Panc1 (cell line): ENCODE data around the gene R3HDM2. TPM values are rescaled to one million over a fixed set of nuclear protein-coding genes. Genes with fewer than 3 reads are reported as not detected.
A peak's percentile ranks its signal among the peaks of the same experiment; 100 is the strongest.

Experiments used
- ATAC-seq: fragments of 200-7000 bp; cut with Tn5 transposase; 2 replicates; pipeline ENCODE4 v1.9.1; 2020; ENCODE audit warnings: mild to moderate bottlenecking, moderate library complexity
- BruUV-seq: library from RNA; stranded (reverse); fragments of 400-500 nt; replicated peaks from 2 replicates; lab custom pipeline; 2021; lab: Mats Ljungman, UMichigan
- CTCF ChIA-PET: fragments of 300-600 bp; sonication (Branson Sonifier 250); formaldehyde crosslinking; loops from one replicate; lab custom pipeline; 2022; ENCODE audit warnings: antibody characterized with exemption; lab: Charles Lee
- POLR2A ChIA-PET: fragments of 300-600 bp; sonication (Branson Sonifier 250); formaldehyde crosslinking; loops from one replicate; lab custom pipeline; 2022; ENCODE audit warnings: antibody characterized with exemption; lab: Charles Lee
- DNase-seq: peaks from one replicate; pipeline ENCODE4 v3.0.0-alpha.2; 2010; ENCODE audit warnings: low read depth, low spot score
- H3K27ac ChIP-seq: 2 replicates; pipeline ENCODE4 v1.5.1; 2011; ENCODE audit warnings: mild to moderate bottlenecking, low read length, inconsistent platforms
- H3K27me3 ChIP-seq: fragments of 200-500 bp; sonication (Bioruptor generic); 2 replicates; pipeline ENCODE4 v1.6.0; 2014; ENCODE audit warnings: low read length, inconsistent platforms; ENCODE audit not compliant: control insufficient read depth, insufficient read depth
- H3K36me3 ChIP-seq: fragments of 200-500 bp; sonication (Bioruptor generic); 2 replicates; pipeline ENCODE4 v1.5.1; 2014; ENCODE audit warnings: inconsistent platforms, mild to moderate bottlenecking, low read length, moderate library complexity; ENCODE audit not compliant: control insufficient read depth, insufficient read depth
- H3K4me1 ChIP-seq: 2 replicates; pipeline ENCODE4 v1.5.1; 2011; ENCODE audit warnings: inconsistent platforms, mild to moderate bottlenecking, low read length, moderate library complexity; ENCODE audit not compliant: control insufficient read depth, insufficient read depth
- H3K4me3 ChIP-seq, 2 experiments: 2 replicates each; pipeline ENCODE4 v1.5.1; 2011 to 2012; ENCODE audit warnings: low read depth in 2 of 2, low read length in 2 of 2, mild to moderate bottlenecking in 2 of 2, inconsistent platforms in 1 of 2, moderate library complexity in 1 of 2
- H3K9me3 ChIP-seq: fragments of 200-500 bp; sonication (Bioruptor generic); 2 replicates; pipeline ENCODE4 v1.5.1; 2014; ENCODE audit warnings: low read depth, mild to moderate bottlenecking, inconsistent platforms, low read length, moderate library complexity; ENCODE audit not compliant: control insufficient read depth, insufficient read depth
- POLR2AphosphoS5 ChIP-seq: IDR thresholded peaks from 2 replicates; pipeline ENCODE4 v1.6.1; 2012; ENCODE audit warnings: mild to moderate bottlenecking, low read depth, low read length, moderate library complexity
- SIN3A ChIP-seq: IDR thresholded peaks from 2 replicates; pipeline ENCODE4 v1.6.1; 2012; ENCODE audit warnings: low read depth, mild to moderate bottlenecking, low read length, moderate library complexity, borderline replicate concordance; ENCODE audit not compliant: insufficient read depth
- TCF7L2 ChIP-seq: IDR thresholded peaks from 2 replicates; pipeline ENCODE4 v1.6.1; 2011; ENCODE audit warnings: mild to moderate bottlenecking, low read depth, low read length, inconsistent platforms
- in situ Hi-C: cut with HindIII; loops from 2 replicates; pipeline ENCODE4 v1.10.0; 2016; ENCODE audit warnings: low sequenced_read_pairs, low pct_unique_long_range_greater_than_20kb
- intact Hi-C: fragments of 100-400 bp; cut with micrococcal nuclease; formaldehyde crosslinking; loops from one replicate; pipeline ENCODE4 v1.10.0; 2022; ENCODE audit not compliant: unreplicated experiment
- total RNA-seq: library from RNA; stranded (reverse); gene quantifications from one replicate; pipeline ENCODE4 v1.2.1, GENCODE V29; 2021; ENCODE audit not compliant: unreplicated experiment
- TF ChIP-seq, protein P1 (sequence below), 2 experiments: IDR thresholded peaks; 2 replicates each; pipeline ENCODE4 v1.6.1; 2011 to 2012; ENCODE audit warnings: low read depth in 2 of 2, control low read depth in 1 of 2, low read length in 1 of 2, mild to moderate bottlenecking in 1 of 2, moderate library complexity in 1 of 2; ENCODE audit not compliant: insufficient read depth in 1 of 2
- TF ChIP-seq, protein P2 (sequence below): fragments of 450-650 bp; IDR thresholded peaks from 2 replicates; pipeline ENCODE4 v1.5.1; 2017; ENCODE audit warnings: mild to moderate bottlenecking

R3HDM2 gene
- total RNA-seq, 1 experiment from 2014 or later: 56.5 TPM

DNA sequence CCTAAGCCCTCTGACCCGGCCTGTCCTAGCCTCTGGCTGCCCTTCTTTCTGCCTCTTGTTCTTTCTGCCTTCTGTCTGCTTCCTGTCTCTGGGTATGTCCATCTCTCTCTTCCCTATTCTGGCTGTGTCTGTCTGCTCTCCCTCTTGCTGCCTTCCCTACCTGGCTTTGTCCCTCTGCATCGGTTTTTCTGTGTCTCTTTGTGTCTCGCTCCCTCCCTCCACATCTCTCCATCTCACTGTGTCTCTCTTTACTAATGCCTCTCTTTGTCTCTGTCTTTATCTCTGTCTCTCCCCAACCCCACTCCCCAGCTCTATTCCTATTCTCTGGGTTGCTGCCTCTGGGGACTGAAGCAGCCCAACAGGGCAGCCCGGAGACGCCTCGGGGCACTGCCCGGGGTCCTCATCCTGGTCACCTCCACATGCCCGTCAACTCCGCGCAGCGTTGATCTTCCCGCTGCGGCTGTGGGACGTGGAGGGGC is 191.2 kb downstream of the R3HDM2 start:
- in situ Hi-C loops (no loop called here), intact Hi-C loops (loop anchor here (1.0 kb wide), 1 partner anchor 26 kb away; no protein-coding TSS in a partner anchor)
- peak overlapping the region; percentile 63; the same call in 1 of the 2 replicates for H3K27ac ChIP-seq
- H3K4me3 ChIP-seq: peak overlapping the region; percentile 56 to 67
- H3K27me3 ChIP-seq: peaks cover 2% of the 10 kb centered on the region; the same call in 1 of the 2 replicates
- no TSS peak for BruUV-seq
- H3K9me3 ChIP-seq: no peaks in the 10 kb centered on the region
- peaks cover 21% of the 10 kb centered on the region for H3K4me1 ChIP-seq
- POLR2A ChIA-PET: no interaction called here
- CTCF ChIA-PET: interaction anchor here (0.6 to 2.7 kb wide), 4 partner anchors 10 to 224 kb away, joined by 3 to 17 read pairs (median 10); partner anchors contain the start of gene SHMT2
- DNase-seq (no peak), ATAC-seq (peak; percentile 3)
- TF ChIP-seq SIN3A (no peak), POLR2AphosphoS5 (no peak), TCF7L2 (no peak)
- TF ChIP-seq, protein P1, sequence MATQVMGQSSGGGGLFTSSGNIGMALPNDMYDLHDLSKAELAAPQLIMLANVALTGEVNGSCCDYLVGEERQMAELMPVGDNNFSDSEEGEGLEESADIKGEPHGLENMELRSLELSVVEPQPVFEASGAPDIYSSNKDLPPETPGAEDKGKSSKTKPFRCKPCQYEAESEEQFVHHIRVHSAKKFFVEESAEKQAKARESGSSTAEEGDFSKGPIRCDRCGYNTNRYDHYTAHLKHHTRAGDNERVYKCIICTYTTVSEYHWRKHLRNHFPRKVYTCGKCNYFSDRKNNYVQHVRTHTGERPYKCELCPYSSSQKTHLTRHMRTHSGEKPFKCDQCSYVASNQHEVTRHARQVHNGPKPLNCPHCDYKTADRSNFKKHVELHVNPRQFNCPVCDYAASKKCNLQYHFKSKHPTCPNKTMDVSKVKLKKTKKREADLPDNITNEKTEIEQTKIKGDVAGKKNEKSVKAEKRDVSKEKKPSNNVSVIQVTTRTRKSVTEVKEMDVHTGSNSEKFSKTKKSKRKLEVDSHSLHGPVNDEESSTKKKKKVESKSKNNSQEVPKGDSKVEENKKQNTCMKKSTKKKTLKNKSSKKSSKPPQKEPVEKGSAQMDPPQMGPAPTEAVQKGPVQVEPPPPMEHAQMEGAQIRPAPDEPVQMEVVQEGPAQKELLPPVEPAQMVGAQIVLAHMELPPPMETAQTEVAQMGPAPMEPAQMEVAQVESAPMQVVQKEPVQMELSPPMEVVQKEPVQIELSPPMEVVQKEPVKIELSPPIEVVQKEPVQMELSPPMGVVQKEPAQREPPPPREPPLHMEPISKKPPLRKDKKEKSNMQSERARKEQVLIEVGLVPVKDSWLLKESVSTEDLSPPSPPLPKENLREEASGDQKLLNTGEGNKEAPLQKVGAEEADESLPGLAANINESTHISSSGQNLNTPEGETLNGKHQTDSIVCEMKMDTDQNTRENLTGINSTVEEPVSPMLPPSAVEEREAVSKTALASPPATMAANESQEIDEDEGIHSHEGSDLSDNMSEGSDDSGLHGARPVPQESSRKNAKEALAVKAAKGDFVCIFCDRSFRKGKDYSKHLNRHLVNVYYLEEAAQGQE (IDR thresholded peaks at IDR 0.05; ENCODE audit: insufficient read depth in 1 of 2, low read depth in 2 of 2, low read length in 1 of 2): no peak
- TF ChIP-seq, protein P2, sequence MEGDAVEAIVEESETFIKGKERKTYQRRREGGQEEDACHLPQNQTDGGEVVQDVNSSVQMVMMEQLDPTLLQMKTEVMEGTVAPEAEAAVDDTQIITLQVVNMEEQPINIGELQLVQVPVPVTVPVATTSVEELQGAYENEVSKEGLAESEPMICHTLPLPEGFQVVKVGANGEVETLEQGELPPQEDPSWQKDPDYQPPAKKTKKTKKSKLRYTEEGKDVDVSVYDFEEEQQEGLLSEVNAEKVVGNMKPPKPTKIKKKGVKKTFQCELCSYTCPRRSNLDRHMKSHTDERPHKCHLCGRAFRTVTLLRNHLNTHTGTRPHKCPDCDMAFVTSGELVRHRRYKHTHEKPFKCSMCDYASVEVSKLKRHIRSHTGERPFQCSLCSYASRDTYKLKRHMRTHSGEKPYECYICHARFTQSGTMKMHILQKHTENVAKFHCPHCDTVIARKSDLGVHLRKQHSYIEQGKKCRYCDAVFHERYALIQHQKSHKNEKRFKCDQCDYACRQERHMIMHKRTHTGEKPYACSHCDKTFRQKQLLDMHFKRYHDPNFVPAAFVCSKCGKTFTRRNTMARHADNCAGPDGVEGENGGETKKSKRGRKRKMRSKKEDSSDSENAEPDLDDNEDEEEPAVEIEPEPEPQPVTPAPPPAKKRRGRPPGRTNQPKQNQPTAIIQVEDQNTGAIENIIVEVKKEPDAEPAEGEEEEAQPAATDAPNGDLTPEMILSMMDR: no peak
- no peaks in the 10 kb centered on the region for H3K36me3 ChIP-seq

DNA sequence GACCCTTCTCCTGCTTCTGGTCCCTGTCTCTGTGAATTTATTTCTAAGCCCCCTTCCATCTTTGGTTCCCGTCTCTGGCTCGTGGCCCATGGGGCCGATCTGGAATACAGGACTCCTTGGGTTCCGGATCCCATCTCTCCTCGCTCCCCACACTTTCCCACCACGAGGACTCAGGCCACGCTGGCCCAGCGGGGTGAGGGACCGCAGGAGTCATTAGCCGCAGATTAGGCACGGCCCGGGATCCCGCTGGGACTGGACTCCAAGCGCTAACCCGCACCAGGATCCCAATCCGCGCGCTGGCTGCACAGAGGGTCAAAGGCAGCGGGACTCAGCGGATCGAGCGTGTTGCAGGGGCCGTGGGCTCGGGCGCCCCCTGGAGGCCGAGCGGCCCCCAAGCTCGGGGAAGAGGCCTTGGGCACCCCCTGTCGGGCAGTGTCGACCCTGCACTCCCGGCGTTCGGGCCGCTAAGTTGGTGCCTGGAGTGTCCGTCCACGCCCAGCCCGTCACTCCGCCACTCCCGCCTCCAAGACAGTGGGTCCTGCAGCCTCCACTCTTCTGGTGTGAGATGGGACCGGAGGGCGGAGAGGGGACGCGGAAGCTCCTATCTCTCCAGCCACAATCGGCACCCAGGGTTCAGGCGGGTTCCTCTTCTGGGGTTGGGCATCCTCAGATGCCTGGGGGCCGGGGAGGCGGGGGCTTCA is 191.8 kb downstream of the R3HDM2 start:
- BruUV-seq: no TSS peak
- in situ Hi-C loops: no loop called here
- Histone ChIP-seq H3K4me3 (peak overlapping the region; percentile 56 to 67), H3K4me1 (peaks cover 21% of the 10 kb centered on the region), H3K36me3 (no peaks in the 10 kb centered on the region), H3K27me3 (peaks cover 2% of the 10 kb centered on the region; the same call in 1 of the 2 replicates), H3K27ac (no peak overlapping the region; the same call in 1 of the 2 replicates), H3K9me3 (no peaks in the 10 kb centered on the region)
- intact Hi-C loops: loop anchor here (1.0 kb wide), 1 partner anchor 26 kb away; no protein-coding TSS in a partner anchor
- peak; percentile 63 for DNase-seq
- POLR2A ChIA-PET: no interaction called here
- TF ChIP-seq, protein P2: peak; percentile 100
- TF ChIP-seq TCF7L2 (no peak), SIN3A (0 out of 2 replicates have a peak, but pooled peaks have one; percentile 43), POLR2AphosphoS5 (no peak)
- TF ChIP-seq, protein P1 (IDR thresholded peaks at IDR 0.05; ENCODE audit: insufficient read depth in 1 of 2, low read depth in 2 of 2, low read length in 1 of 2): peak in 1 of 2 experiments; percentile 11; a peak in 1 of 4 replicates
- CTCF ChIA-PET: interaction anchor here (0.6 to 2.7 kb wide), 4 partner anchors 9 to 224 kb away, joined by 3 to 17 read pairs (median 10); partner anchors contain the start of gene SHMT2
- ATAC-seq: peak; percentile 73
